ENCODE results near the gene CARMIL1.

CARMIL1 gene

GRCh38 chr6:25312034-25312620 is 33.0 kb downstream of the CARMIL1 start:
- no peak for DNase-seq

DNA sequence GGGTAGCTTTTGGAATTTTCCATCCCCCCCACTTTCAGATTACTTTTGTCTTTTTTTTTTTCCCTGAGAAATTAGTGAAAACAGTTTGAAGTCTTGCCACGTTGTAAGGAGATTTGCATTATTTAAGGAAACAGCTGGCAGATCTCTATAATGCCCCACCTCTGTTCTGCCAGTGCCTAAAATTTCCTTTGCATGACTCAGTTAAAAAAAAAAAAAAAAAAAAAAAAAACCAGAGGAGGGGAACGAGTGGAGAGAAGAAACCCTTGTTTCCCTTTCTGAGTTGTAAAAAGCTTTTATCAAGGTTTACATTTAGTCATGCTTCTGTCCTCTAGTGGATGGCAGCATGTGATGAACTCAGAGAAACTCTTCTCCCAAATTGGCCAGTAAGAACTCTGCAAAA is 33.5 kb downstream of the CARMIL1 start:
- no peak for DNase-seq

DNA sequence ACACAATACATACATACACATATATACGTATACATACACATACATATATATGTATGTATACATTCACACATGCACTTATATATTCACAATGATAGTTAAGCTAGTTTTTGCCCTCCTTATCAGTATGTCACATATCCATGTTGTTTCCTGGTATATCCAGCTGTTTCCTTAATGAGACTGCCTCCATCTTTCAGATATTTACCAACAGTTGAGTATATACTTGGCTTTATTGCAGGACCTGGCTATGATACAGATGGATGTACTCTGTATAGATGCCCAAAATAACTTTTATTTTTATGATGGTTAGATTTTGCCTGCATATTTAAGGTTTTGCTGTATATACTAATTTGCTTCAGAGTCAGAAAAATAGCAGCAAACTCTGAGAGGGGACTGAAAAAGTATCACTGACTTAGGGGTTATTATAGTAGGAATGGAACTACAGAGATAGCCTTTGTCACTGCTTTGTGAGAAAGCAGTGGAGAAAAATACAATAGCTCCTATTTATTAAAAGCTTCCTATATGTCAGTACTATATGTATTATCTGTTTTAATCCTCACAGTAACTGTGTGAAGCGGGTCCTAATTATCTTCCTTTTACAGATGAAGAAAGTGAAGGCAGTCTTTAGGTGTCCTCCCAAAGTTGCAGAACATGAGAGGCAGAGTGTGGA is 35.5 kb downstream of the CARMIL1 start:
- DNase-seq: no peak

DNA sequence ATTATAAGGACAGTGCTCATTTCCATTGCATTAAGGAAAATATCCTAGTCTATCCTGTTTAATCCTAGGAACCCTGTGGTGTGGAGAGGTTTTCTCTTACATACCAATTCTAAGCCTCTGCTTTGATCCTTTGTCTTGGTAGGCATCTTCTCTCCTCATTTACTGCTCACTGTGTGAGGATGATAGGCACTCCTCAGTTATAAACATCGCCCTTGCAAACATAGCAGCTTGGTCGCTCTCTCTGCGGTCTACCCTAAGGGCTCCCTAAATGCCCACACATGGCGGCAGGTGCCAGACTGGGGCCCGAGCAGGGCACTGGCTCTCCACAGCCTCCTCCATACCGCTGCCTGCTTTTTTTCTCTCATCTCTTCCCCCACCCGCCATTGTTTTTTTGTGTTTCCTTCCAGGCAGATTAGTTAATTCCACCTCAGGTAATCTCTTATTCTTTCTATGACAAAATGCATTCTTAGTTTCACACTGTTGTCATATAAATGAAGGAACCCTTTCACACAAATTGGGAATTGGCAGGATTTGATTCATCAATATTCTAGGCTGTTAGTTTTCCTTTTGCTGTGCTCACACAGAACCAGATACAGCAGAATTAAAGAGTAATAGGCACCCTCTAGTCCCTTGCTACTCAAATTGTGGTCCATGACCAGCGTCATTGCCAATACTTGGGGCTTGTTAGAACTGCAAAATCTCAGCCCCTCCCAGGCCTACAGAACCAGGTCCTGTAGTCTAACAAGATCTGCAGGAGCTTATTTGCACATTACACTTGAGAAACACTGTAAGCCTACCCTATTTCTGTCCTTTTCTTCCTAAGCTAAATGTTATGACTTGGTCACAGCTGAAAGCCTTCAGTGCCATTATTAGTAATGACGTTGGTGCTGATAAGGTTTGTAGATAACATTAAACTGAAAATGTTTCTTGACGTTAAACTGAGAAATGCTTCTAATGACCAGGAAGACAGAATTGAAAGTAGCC is 36.3 kb downstream of the CARMIL1 start:
- DNase-seq: no peak

DNA sequence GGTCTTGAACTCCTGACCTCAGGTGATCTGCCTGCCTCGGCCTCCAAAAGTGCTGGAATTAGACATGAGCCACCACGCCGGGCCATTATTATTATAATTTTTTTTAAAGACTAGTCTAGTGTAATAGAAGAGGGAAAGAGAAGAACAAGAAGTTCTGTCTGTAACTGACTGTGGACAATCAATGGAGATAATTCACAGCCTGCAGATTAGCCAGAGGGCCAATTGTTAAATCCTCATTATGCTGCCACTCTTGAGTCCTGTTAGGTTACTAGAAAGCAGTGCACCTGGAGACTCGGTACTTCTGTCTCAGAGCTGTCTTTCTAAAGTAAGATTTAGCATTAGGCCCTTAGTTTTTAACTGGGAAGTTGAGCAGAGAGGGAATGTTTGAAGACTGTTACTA is 37.5 kb downstream of the CARMIL1 start:
- DNase-seq: no peak

GRCh38 chr6:25318589-25318988 is 39.4 kb downstream of the CARMIL1 start:
- DNase-seq: no peak

- DNase-seq: no peak
Measured at GRCh38 chr6:25320459-25320858, 41.3 kb downstream of the CARMIL1 start.

GRCh38 chr6:25322692-25323091 is 43.5 kb downstream of the CARMIL1 start:
- no peak for DNase-seq

DNA sequence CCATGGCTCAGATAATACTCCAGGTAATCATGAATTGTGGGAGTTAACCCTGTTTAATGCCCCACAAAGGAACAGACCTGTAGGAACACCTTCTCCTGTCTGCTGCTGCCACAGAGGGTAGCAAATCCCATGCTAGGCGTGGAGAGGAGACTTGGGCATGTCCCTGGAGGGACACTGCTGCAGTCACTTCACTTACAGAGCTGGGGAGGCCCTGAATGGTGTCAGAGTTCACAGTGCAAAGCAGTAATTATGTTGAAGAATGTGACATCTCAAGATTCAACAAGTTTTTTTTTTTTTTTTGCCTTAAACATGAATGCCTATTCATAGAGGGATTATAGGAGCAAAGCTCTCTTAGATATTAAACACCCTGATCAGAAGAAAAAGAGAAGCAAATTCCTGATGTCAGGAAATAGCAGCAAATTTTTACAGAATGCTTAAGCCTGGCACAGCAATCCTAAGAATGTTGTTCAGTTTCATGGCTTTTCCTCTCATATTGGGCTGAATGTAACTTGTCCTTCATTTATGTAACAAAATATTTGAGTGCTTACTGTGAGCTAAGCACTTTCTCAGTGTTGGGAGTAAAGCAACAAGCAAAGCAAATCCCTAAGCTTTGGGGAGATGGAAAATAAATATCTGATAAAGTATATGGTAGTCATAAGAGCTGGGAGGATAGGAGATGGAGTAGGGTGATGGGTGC is 45.0 kb downstream of the CARMIL1 start:
- DNase-seq: no peak

DNA sequence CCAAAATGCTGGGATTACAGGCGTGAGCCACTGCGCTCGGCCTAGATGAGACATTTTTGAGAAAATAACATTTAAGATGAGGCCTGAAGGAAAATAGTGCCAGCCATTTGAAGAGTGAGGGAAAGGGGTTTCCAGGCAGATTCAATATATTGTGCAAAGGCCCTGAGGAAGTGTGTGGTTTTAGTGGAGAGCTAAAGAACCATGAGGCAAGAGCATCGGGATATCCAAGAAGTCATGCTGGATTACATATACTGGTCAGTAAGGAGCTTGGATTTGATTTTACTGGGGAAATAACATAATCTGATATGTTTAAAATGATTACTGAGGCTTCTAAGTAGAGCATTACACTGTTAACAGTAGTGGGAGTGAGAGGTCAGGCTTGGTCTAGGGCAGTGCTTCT is 47.0 kb downstream of the CARMIL1 start:
- no peak for DNase-seq

- DNase-seq: no peak
Measured at GRCh38 chr6:25326960-25327359, 47.8 kb downstream of the CARMIL1 start.

DNA sequence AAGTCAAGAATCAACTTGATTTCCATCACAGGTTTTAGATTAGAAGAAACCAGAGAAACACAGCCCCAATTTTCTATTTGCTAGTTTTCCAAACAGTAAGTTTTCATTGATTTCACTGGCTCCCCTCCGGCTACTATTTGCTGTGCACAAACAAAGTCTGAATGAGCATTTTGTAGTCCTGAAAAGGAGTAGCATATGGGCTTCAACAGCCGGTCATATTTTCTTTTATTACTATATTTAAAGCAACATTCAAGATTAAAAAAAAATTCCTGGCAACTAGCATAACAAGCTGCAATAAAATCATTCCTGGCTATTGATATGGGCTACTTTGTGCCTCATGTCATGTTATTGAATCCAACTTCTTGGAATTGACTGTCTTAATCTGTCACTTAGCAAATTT is 48.3 kb downstream of the CARMIL1 start:
- no peak for DNase-seq

- DNase-seq: no peak
Measured at GRCh38 chr6:25329161-25329817, 50.1 kb downstream of the CARMIL1 start.

DNA sequence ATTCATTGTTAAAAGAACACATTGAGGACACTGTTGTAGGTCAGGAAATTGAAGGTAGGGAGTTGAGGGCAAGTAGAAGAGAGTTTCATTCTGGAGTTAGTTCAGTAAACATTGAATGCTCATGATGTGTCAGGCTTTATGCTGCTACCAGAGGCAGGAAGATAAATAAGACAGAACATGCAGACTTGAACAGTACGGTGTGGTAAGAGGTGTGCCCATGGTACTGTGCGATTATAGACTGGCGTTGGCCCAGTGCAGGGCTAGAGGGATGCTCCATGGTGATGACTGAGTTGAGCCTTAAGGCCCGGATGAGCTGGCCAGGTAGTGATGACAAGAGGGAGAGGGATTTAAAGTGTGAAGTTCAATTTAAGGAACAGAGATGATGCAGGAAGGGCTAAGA is 50.8 kb downstream of the CARMIL1 start:
- no peak for DNase-seq

GRCh38 chr6:25330796-25331685 is 51.9 kb downstream of the CARMIL1 start:
- no peak for DNase-seq

DNA sequence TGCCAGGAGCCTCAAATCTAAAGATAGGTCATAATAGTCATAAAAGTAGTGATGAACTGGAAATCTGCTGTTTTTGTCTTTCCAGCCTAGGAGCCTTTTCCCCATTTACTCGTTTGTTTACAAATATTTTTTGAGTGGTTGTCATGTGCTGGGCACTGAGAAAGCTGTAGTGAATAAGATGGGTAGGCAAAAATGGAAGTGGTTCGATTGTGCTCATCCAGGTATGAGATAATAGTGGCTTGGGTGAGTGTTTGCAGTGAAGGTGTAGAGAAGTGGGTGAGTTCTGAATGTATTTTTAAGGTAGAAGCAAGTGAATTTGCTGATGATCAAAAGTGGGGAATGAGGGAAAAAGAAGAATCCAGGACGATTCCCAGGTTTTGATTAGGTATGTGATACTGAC is 53.0 kb downstream of the CARMIL1 start:
- DNase-seq: no peak

DNA sequence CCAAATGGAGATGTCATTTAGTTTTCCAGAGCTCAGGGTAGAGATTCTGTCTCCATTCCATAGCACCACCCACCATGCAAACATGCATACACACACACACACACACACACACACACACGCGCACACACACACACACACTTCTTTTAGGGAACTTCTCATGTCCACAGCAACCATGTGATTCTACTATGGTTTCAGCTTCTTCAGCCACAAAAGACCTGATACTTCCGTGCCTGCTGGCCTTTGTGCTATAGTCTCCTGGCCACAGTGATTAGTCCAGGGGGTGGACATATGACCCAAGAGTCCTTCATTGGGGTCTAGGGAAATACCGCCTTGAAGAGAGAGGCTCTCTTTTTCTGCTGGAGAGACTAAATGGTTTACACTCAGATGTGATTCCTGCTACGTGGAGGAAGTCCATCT is 53.5 kb downstream of the CARMIL1 start:
- DNase-seq: no peak

GRCh38 chr6:25333471-25333870 is 54.3 kb downstream of the CARMIL1 start:
- no peak for DNase-seq

DNA sequence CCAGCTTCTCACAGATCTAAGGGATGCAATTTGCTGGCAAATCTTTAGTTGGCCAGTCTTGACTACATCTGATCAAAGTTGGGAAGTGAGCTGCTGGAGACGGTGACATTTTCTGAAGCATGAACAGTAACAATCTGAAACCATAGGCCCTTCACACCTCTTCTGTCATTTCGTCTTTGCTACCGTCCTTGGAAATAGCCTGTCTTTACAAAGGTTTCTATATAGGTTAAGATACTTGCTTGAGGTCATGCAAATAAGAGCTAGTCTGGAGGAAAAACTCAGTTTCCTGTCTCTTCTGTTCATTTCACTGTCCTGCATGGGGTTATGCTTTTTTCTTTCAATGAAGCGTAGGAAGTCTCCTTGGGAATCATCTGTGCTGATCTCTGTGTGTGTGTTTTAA is 55.6 kb downstream of the CARMIL1 start:
- no peak for DNase-seq

DNA sequence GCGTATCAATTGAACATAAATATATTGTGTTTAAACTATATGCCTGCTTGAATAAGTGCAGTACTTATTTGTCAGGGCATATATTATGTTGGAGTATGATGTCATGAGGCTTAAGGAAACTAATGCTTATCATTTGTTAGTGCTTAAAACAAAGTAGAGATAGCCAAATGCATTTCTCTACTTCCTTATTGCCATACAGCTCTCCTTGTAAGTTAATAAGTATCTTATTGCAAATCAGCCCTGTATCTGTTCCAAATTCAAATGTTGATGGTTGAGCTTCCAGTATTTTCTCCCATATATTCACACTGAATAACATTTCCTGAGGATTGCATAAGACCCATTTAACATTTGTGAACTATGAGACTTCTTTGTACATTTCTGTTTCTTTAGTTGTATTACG is 57.8 kb downstream of the CARMIL1 start:
- no peak for DNase-seq

GRCh38 chr6:25337431-25337830 is 58.3 kb downstream of the CARMIL1 start:
- DNase-seq: no peak
